ENCODE results near the gene TMEM229A. TPM values are rescaled to one million over a fixed set of nuclear protein-coding genes. Genes with fewer than 3 reads are reported as not detected.

The TMEM229A gene
- total and polyA plus RNA-seq, 2 of the 8 experiments (the other 6 are each of a cell fraction or from before 2014, with no cell fraction given), result 0.33 to 0.54 TPM

- no peak overlapping the region for H4K8ac ChIP-seq (ENCODE audit: extremely low read depth, insufficient read depth, low read length)
- H3K36me3 ChIP-seq (ENCODE audit: control insufficient read depth in 2 of 4, insufficient read depth in 4 of 4, low read length in 3 of 4), result no peaks in the 10 kb centered on the region; a peak in 1 of 8 replicates
- no peaks in the 10 kb centered on the region for H3K79me1 ChIP-seq (ENCODE audit: low read depth, low read length)
- H3K4me3 ChIP-seq (ENCODE audit: extremely low read depth in 1 of 4, insufficient read depth in 2 of 4, low read depth in 3 of 4, low read length in 4 of 4), result no peak overlapping the region
- no peak overlapping the region for H3K18ac ChIP-seq (ENCODE audit: extremely low read depth, low read length)
- H3K9ac ChIP-seq (replicated peaks in 1 of 4; ENCODE audit: extremely low read depth in 1 of 4, low read depth in 3 of 4, low read length in 3 of 4), result no peak overlapping the region
- H3K14ac ChIP-seq (ENCODE audit: insufficient read length), result no peak overlapping the region
- no peak overlapping the region for H2BK15ac ChIP-seq (ENCODE audit: low read length)
- H2BK120ac ChIP-seq (replicated peaks; ENCODE audit: low read depth, low read length), result no peak overlapping the region
- no peak overlapping the region for H3K27ac ChIP-seq (ENCODE audit: low read depth, low read length)
- H3K9me3 ChIP-seq (ENCODE audit: insufficient read depth in 2 of 2, low read depth in 1 of 2, low read length in 1 of 2), result no peaks in the 10 kb centered on the region
- no peaks in the 10 kb centered on the region for H3K27me3 ChIP-seq (replicated peaks in 1 of 4; ENCODE audit: control insufficient read depth in 3 of 4, extremely low read depth in 1 of 4, insufficient read depth in 3 of 4, low read length in 3 of 4)
- H3K4me1 ChIP-seq (replicated peaks in 1 of 4; ENCODE audit: control insufficient read depth in 3 of 4, insufficient read depth in 4 of 4, low read length in 3 of 4), result peaks cover 0 to 6% (median 1%) of the 10 kb centered on the region in 4 experiments; a peak in 1 of 7 replicates
- H3K23me2 ChIP-seq (ENCODE audit: low read depth, low read length), result peaks cover 3% of the 10 kb centered on the region; the same call in 1 of the 2 replicates
- H3K79me2 ChIP-seq (ENCODE audit: control insufficient read depth in 1 of 2, insufficient read depth in 2 of 2, low read length in 2 of 2), result no peaks in the 10 kb centered on the region
- no peak overlapping the region for H2AK5ac ChIP-seq (ENCODE audit: low read depth, low read length)
- no peak overlapping the region for H2AFZ ChIP-seq (ENCODE audit: low read length)
- FAIRE-seq (no peak), DNase-seq (ENCODE audit: low read depth in 1 of 2, low spot score in 2 of 2) (no peak)
- no peaks in the 10 kb centered on the region for H4K20me1 ChIP-seq (replicated peaks in 1 of 2; ENCODE audit: control insufficient read depth in 1 of 2, insufficient read depth in 2 of 2, low read length in 2 of 2)
- ChIA-PET POLR2A (ENCODE audit: partially characterized antibody) (no interaction called here), CTCF (ENCODE audit: partially characterized antibody) (no interaction called here)
- H2BK12ac ChIP-seq (ENCODE audit: low read depth, low read length), result no peak overlapping the region
- no peak for TF ChIP-seq CBX8 (IDR thresholded peaks at IDR 0.05; ENCODE audit: borderline replicate concordance, low read depth, low read length)
- TF ChIP-seq RXRA (IDR thresholded peaks at IDR 0.05; ENCODE audit: insufficient read depth, low read depth, low read length), result no peak
- no peak for TF ChIP-seq TBP (IDR thresholded peaks at IDR 0.05; ENCODE audit: low read depth, low read length)
- no peak for TF ChIP-seq SIN3A (conservative IDR thresholded peaks at IDR 0.05 in 1 of 2, IDR thresholded peaks at IDR 0.05 in 1 of 2; ENCODE audit: low read depth in 1 of 2, low read length in 2 of 2)
- TF ChIP-seq RBBP5 (IDR thresholded peaks at IDR 0.05; ENCODE audit: borderline replicate concordance, low read depth, low read length), result no peak
- TF ChIP-seq SIRT6 (IDR thresholded peaks at IDR 0.05; ENCODE audit: low read length), result no peak
- H3K4ac ChIP-seq (replicated peaks; ENCODE audit: insufficient read length, low read depth, low read length), result no peak overlapping the region
- H3K23ac ChIP-seq (ENCODE audit: insufficient read length), result no peak overlapping the region
- 91% methylated on average over 5 of the region's 5 CpGs; no CpG with 5 or more reads in 1 of the 2 experiments for WGBS, 2 experiments (ENCODE audit: extremely low coverage in 1 of 2, insufficient coverage in 1 of 2, insufficient read length in 1 of 2, insufficient replicate concordance in 2 of 2, low coverage in 1 of 2, low lambda C conversion rate in 2 of 2, missing lambda C conversion rate in 1 of 2)
- H3K56ac ChIP-seq (replicated peaks; ENCODE audit: insufficient read length, low read depth, low read length), result no peak overlapping the region
- H2BK5ac ChIP-seq (ENCODE audit: low read depth, low read length), result no peak overlapping the region
- H4K5ac ChIP-seq (ENCODE audit: insufficient read length, low read depth, low read length), result no peak overlapping the region
- no peak overlapping the region for H3K4me2 ChIP-seq (ENCODE audit: insufficient read depth in 1 of 2, low read depth in 2 of 2, low read length in 2 of 2)
- H2BK20ac ChIP-seq (ENCODE audit: low read length), result no peak overlapping the region
- H4K91ac ChIP-seq (replicated peaks; ENCODE audit: insufficient read length, low read length), result no peak overlapping the region
Observed at GRCh38 chr7:123998921-123999320, 33.9 kb downstream of the TMEM229A start.
